GM18520 (cell line): ENCODE measurements around the gene KCNN4.
"Not testable (repeated sequence)": the region's sequence is repeated elsewhere in the genome, so short reads cannot be mapped to it uniquely, and the experiment has no call there.

ENCODE experiments used
- ATAC-seq: cut with Tn5 transposase; IDR thresholded peaks from one replicate; pipeline ENCODE4 v1.9.1; 2021; ENCODE audit not compliant: unreplicated experiment

KCNN4 gene

DNA sequence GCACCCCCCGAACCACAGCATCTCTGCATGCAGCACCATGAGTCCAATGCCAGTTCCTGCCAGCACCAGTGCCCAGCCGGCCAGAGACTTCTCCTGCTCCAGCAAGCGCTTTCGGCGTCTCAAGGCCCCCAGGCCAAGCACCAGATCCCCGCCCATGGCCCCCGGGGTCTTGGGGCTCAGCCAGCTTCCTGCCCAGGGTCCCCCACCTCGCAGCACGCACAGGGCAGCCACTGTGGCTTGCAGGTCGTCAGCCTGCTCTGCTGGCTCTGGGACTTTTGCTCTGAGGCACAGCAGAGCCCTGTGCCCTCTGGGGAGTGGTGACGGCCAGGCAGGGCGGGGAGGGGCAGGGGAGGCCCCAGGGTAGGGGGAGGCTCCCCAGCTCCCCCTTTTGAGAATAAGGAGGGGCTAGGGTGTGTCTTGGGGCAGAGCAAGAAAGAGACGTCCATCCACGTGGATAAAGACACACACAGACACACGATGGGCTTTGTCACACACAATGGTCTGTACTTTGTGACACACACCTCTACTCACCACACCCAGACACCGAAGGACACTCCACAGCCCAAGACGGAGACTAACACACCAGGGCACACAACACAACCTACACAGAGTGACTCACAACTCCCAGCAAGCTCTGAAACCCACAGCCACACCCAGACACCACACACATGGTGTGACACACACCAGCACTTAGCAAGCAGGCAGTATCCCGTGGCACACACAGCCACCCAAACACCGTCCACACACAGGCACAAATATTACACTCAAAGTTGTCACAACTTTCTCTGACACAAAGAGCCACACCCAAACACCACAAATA is at the start of gene KCNN4:
KCNN4 (minus strand) TSS at position 268 of the 820 bp plus-strand sequence; CDS start at position 156, 112 bp downstream.
- ATAC-seq = peak; percentile 32

DNA sequence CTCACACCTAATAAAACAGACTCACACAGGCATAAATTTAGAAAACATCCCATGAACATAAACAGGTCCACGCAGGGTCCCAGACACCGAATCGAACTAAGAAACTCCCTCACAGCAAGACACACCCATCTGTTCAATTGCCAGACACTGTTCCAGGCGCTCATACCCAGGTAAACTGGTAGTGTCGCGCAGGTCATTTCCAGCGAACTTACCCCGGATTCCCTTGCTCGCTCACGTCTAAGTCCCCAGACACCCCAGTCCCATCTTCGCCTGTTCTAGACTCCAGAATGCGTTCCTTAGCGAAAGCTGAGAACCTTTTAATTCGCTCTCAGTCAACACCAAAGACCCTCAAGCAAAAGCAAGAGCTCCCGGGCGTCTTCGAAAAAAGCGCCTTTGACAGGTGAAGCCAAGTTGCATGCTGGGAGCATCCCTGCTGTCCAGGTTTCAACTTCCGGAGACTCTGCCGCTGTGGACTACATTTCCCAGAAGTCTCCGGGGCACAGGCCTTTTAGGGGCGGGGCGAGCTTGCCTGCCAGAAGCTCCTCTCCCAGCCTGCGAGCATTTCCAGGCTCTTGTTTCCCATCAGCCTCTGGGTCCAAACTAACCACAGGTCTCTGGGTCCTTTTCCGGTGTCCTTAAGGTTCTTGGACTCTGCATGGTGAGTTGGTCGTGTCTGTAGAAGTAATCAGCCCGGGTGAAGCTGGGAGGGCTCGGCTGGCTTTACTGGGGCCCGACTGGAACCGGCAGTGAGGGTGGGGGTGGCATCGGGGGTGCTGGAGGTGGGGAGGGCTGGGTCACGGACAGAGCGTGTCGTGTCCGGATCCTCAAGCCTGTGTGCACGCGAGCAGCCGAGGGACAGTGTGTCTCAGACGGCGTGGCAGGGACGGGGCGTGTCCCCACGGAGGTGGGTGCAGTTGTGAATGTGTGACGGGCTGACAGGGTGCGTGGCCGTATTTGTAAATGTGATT is 46.3 kb upstream of the KCNN4 start, which contains the start of gene ZNF283:
ZNF283 (plus strand) TSS at position 535 of the 968 bp plus-strand sequence. CDS start 6,184 bp downstream, outside the sequence.
- ATAC-seq = peak; percentile 83

DNA sequence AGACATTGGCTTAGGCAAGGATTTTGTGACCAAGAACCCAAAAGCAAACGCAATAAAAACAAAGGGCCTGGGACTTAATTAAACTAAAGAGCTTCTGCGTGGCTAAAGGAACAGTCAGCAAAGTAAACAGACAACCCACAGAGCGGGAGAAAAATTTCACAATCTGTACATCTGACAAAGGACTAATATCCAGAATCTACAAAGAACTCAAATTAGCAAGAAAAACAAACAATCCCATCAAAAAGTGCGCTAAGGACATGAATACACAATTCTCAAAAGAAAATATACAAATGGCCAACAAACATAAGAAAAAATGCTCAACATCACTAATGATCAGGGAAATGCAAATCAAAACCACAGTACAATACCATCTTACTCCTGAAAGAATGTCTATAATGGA is 43.8 kb upstream of the KCNN4 start:
- ATAC-seq = not testable (repeated sequence)

DNA sequence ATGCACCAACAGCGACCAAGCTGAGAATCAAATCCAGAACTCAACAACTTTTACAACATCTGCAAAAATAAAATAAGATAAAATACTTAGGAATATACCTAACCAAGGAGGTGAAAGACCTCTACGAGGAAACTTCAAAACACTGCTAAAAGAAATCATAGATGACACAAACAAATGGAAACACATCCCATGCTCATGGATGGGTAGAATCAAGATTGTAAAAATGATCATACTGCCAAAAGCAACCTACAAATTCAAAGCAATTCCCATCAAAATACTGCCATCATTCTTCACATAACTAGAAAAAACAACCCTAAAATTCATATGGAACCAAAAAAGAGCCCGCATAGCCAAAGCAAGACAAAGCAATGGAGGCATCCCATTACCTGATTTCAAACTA is 43.1 kb upstream of the KCNN4 start:
- not testable (repeated sequence) for ATAC-seq

DNA sequence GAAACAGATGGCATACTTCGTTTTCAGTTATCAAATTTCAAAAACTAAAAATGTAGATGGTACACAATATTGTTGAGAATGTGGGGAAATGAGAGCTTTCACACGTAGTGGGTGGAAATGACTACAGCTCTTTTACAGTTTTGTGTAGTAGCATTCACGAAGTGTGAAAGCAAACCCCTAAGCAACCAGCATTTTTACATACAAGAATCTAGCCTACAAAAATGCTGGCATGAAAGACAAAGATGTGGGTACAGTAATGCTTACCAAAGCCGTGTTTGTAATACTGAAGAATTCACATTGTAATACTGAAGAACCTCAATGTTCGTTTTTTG is 40.1 kb upstream of the KCNN4 start:
- ATAC-seq = no peak

DNA sequence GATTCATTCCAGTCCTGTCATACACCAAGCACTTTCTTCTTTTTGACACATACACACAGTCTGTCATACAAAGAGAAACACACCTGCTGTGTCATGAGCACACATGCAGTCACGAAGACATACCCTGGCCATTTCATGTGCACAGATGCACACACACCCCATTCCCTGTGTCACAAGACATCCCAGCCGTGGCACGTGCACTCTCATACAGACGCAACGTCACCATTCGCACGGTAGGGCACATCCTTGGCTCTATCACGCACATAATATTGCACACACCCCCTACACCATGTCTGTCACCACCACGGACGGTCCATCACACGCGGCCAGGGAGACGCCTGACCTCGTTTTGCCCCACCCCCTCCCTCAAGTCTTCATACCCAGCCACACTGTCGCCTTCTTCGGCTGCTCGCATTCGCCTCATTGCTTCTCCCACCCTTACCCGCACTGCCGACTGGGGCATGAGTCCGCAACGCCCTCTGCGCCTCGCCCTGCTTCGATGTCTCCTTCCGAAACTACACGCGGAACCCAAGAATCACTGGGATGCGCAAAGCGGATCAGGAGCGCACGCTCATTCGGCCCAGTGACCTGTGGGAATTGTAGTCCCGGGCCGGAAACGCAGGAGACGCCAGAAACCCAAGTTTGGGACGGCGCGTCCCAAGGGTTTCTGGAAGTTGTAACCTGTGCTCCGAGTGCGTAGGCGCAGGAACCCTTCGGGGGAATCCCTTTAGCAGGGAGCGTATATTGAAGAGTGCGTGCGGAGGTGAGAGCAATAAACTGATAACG is 39.5 kb upstream of the KCNN4 start:
- no peak for ATAC-seq

DNA sequence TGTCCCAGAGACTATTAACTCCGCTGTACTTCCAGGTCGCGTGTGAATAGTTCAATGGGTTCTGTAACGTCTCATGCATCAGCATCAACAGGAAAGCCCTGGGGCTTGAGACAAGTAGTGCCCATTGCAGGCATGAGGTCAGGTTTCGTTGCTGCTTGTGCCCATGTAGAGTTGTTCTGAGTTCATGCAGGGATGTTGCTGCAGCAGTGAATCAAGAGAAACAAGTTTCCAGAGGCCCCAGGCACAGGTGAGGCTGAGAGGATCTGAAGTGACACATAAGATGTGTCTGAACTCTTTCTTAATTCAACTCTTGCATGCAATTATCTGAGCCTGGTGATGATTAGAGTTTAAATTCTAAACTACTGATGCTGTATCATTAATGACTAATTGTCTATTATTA is 37.7 kb upstream of the KCNN4 start:
- ATAC-seq = no peak

DNA sequence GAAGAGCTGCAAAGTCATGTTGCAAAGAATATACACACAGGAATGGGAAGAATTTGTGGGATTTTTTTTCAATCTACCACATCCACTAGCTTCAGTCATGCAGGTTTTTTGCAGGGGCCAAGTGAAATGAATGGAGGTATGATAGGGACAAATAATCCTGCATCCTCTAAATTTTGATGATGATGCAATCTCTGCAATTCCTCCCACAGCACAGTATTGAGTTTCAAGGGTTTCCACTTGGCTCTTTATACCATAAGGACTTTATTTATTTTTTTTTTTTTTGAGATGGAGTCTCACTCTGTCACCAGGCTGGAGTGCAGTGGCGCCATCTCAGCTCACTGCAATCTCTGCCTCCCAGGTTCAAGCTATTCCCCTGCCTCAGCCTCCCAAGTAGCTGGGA is 36.7 kb upstream of the KCNN4 start:
- ATAC-seq = not testable (repeated sequence)

DNA sequence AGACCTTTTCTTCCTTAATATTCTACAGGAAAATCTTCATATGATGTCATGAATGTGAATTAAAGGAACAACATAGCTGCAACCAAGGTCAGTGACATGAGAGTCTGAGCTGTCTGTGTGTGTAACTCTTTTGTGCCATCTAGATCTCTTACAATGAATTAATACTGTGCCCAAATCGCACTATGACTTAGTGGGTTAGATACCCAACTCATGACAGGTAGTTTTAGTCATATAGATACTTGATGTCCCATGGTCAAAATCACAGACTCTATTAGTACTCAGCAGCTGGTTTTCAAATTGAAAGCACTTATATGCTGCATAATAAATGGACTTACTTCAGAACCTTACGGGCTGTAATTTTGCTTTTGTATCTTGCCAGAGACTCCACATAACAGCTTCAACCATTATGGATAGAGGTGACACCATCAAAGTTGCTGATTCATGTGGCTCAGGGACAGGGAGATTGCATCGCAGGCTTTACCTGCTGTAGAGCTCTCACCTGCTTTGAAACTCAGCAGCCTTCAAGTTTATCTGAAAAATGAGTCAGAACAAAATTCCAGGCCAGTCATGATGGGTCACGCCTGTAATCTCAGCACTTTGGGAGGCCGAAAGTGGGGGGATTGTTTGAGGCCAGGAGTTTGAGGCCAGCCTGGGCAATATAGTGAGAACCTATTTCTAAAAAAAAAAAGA is 34.0 kb upstream of the KCNN4 start:
- no peak for ATAC-seq

DNA sequence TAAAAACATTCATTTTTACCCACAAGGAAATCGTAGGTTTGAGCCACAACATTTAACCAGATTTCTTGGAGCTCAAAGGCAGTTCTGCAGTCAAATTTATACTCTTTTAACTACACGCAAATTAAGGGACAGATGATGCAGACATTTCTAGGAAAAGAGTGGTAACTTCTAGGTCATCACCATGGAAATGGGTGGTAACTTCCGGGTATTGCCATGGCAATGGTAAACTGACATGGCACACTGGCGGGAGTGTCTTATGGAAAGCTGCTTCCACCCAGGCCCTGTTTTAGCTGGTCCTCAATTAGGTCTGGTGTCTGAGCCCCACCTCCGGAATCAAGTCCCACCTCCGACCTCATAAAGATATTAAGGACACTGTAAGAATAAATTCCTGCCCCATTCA is 31.9 kb upstream of the KCNN4 start:
- ATAC-seq = no peak

DNA sequence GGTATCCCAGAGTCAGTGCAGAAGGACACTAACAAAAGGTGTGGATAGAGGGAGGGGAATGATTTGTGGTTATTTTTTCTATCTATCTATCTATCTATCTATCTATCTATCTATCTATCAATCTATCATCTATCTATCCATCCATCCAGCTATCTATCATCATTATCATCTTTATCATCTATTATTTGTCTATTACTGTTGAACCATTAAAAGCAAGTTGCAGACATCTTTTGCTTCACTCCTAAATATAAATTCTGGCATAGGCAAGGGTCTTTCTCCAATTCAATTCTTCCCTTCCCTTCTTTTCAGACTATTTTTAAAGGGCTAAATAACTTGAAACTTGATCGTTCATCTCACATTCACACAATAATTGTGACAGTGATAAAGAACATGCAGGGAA is 31.5 kb upstream of the KCNN4 start:
- ATAC-seq = no peak

DNA sequence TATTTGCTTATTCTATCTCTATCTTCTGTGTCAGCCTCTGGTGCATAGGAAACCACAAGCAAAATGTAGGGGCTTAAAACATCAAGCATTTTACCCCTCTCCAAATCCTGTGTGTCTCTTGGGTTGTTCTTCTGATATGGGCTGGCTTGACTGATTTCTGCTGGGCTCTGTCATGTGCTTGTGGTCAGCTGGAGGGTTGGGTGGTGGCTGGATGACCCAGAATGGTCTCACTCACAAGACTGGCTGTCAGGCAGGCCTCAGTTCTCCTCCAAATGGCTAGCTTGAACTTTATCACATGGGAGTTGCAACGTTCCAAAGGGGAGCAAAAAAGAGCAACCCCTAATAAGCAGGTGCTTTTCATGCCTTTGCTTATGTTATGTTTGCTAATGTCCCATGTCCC is 31.1 kb upstream of the KCNN4 start:
- ATAC-seq = no peak

DNA sequence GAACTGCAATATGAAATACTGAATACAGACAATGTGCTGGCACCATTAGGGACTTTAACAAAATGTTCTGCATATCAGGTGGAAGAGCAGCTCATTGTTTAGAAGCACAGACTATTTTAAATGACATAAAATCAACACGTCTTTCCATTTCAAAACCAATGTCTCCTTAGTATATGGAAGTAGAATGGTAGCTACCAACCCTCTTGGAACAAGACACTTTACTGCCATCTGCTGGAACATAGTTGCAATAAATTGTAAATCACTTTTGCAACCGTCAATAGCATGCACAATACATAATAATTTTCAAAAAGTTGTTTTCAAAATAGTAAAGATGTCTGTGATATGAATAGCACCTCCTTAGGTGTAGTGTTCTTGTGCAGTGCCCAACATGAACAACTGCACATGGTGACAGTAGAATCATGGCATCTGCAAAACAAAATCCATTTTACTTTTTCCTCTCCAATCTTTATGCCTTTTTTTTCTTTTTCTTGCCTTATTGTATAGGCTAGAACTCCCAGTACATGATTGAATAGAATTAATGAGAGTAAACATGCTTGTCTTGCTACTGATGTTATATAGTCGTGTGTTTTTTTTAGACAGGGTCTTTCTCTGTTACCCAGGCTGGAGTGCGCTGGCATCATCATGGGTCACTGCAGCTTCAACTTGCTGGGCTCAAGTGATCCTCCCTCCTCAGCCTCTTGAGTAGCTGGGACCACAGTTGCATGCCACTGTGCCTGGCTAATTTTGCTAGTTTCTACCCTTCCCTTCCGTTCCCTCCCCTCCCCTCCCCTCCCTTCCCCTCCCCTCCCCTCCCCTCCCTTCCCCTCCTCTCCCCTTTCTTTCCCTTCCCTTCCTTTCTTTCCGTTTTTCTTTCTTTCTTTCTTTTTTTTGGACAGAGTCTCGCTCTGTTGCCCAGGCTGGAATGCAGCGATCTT is 29.3 kb upstream of the KCNN4 start:
- no peak for ATAC-seq

DNA sequence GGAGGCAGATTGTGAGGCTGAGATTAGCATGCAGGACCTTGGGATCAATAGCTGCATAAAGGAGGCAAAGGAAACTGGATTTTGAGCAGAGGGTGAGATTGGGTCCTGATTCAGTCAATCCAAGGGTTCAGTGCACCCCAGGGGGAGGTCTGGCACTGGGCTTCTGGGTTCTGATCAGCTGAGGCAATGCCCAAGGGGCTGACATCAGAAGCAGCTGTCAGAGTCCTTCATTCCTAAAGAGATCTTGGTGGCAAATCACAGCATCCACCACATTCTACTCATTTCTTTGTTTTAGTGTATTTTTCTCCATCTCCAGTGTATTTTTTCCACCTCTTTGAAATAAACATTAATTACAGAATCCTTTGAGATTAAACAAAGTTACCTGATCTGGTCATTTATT is 26.9 kb upstream of the KCNN4 start:
- no peak for ATAC-seq

DNA sequence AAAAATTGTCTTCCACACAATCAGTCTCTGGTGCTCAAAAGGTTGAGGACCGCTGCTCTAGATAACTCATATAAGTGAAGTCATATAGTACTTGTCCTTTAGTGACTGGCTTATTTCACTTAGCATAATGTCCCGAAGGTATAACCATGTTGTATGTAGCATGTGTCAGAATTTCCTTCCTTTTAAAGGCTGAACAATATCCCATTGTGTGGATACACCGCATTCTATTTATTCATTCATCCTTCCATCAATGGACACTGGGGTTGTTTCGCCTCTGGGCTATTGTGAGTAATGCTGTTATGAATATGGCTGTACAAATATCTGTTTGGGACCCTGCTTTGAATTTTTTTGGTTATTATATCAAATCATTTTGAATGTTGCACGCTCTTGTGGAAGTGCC is 26.1 kb upstream of the KCNN4 start:
- no peak for ATAC-seq

DNA sequence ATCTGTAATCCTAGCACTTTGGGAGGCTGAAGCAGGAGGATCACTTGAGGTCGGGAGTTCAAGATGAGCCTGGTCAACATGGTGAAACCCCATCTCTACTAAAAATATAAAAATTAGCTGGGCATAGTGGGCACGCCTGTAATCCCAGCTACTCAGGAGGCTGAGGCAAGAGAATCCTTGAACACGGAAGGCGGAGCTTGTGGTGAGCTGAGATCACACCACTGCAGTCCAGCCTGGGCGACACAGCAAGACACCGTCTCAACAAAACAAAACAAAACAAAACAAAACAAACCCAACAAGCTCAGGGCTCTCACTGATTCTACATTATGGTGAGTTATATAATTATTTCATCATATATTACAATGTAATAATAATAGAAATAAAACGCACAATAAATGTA is 25.6 kb upstream of the KCNN4 start:
- not testable (repeated sequence) for ATAC-seq

DNA sequence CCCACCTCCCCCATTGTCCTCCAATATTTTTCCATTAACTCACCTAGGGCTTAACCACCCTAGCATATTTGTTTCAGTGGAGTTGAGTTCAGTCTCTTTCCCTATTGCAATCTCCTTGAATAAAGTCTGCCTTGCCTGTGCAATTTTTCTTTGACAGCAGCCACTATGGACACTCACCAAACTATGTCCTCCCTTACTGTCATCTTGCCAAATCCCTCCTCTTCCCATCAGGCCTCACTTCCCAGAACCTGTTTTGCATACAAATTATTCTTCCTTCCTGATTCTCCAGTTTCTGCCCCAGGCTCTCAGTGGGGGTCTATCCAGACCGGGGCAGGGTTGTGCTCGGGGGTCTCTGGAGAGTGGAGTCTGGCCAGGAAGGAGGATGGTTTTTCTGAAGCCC is 23.7 kb upstream of the KCNN4 start:
- ATAC-seq = no peak

DNA sequence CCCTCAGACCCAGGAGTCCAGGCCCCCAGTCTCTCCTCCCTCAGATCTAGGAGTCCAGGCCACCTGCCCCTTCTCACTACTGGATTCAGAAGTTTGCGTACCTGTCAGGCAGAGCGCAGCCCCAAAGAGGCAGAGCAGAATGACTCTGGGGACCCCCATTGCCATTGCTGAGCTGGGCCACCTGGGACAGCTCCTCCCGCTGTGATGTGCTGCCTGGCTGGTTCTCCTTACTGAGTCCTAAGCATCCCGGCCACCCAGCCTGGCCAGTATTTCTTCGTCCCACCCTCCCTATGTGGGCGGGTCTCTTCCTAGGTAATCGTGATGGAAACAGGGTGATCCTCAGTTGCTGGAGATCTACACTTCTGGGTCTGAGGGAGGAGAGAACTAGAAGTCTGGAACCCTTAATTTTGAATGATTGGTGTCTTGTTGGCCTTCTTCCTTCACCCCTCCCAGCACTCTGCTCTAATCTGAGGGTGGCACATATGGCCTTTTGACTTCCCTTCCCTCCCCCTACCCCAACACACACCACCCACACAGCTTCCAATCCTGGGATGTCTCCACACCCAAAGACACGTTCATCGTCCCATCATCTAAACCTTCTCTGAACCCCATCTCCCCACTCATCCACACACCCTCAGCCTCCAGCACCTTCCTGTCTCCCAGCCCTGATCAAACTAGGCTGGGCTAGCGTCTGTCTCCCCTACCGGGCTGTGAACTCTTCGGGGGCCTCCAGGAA is 21.6 kb upstream of the KCNN4 start, which contains the start of gene LYPD5:
LYPD5 (minus strand) TSS at position 232 of the 736 bp plus-strand sequence; CDS start at position 165, 67 bp downstream.
- ATAC-seq = no peak
